ENCODE data around the gene TRMT61A.

Gene TRMT61A

DNA sequence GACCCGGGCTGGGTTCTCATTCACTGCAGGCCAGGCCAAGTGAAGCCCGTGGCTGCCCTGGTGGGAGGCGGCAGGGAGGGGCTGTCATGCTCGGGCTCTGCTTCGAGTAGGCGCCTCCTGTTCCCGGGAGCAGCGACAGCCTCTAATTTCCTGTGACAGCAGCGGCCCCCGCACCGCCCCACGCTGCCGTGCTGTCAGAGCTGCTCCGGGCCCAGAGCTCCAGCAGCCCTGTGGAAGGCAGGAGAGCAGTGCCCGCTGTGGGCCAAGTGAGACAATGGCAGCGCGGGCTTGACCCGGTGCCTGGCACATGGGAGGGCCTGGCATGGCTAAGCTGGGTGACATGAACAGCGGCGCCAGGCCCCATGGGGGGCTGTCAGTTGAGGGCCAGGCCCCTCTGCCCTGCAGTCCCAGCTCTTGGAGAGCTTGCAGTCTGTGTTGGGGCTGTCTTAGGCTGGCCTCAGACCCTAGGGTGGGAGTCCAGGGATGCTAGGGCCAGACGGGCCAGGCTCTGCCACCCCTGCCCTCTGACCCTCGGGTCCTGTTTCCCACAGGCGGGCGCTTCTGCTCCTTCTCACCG is 5.1 kb downstream of the TRMT61A start:
- no peak for DNase-seq (ENCODE audit: low spot score)
- TF ChIP-seq, protein P1, sequence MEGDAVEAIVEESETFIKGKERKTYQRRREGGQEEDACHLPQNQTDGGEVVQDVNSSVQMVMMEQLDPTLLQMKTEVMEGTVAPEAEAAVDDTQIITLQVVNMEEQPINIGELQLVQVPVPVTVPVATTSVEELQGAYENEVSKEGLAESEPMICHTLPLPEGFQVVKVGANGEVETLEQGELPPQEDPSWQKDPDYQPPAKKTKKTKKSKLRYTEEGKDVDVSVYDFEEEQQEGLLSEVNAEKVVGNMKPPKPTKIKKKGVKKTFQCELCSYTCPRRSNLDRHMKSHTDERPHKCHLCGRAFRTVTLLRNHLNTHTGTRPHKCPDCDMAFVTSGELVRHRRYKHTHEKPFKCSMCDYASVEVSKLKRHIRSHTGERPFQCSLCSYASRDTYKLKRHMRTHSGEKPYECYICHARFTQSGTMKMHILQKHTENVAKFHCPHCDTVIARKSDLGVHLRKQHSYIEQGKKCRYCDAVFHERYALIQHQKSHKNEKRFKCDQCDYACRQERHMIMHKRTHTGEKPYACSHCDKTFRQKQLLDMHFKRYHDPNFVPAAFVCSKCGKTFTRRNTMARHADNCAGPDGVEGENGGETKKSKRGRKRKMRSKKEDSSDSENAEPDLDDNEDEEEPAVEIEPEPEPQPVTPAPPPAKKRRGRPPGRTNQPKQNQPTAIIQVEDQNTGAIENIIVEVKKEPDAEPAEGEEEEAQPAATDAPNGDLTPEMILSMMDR (IDR thresholded peaks at IDR 0.05; ENCODE audit: extremely low read depth, missing control alignments) = no peak

DNA sequence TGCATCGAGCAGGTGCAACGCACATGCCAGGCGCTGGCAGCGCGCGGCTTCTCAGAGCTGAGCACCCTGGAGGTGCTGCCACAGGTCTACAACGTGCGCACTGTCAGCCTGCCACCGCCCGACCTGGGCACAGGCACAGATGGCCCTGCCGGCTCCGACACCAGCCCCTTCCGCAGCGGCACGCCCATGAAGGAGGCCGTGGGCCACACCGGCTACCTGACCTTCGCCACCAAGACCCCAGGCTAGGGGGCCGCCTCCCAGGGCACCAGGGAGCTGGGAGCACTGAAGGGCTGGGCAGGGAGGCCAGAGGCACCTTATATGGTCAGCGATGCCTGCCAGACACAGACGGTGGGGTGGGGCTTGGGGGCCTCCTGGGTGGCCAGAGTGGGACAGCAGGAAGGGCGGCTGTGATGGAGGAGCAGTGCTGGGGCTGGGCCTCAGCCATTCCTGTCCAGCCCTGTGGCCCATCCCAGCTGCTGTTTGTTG is 5.6 kb downstream of the TRMT61A start:
- TF ChIP-seq, protein P1 (IDR thresholded peaks at IDR 0.05; ENCODE audit: extremely low read depth, missing control alignments) = no peak
- DNase-seq (ENCODE audit: low spot score) = no peak

DNA sequence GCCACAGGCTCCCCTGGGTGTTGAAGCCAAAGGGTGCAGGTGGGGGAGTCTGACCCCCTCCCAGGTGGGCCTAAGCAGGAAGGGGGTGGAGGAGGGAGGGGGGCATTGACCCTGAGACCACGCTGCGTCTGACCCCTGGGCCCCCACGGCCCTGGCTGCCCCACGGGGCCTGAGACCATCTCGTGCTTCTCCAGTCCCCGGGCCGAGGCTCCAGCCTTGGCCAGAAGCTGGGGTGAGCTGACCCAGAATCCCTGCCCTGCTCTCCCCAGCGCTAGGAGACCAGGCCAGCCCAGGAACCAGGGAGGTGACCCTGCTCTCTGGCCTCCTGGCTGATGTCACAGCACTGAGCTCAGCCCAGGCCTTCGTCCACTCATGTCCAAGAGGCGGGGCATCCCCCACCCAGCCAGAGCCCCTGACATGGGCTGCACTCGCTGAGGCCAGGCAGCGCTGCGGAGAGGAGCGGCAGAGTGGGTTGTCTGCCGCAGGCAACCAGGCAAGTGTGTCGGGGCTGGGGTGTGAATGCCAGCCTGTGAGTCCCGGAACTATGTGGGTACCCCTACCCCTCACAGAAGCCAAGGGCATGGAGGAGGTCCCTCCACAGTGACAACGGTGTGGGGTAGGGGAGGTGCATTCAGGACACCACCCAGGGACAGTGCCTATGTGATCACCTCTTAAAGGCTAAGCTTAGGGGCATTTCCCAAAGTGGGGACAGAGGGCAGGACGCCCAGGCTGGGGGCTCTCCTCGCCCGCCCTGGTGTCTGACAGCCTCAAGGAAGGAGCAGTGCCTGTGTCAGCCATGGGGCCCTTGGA is 6.3 kb downstream of the TRMT61A start:
- DNase-seq (ENCODE audit: low spot score) = no peak
- TF ChIP-seq, protein P1 (IDR thresholded peaks at IDR 0.05; ENCODE audit: extremely low read depth, missing control alignments) = no peak

DNA sequence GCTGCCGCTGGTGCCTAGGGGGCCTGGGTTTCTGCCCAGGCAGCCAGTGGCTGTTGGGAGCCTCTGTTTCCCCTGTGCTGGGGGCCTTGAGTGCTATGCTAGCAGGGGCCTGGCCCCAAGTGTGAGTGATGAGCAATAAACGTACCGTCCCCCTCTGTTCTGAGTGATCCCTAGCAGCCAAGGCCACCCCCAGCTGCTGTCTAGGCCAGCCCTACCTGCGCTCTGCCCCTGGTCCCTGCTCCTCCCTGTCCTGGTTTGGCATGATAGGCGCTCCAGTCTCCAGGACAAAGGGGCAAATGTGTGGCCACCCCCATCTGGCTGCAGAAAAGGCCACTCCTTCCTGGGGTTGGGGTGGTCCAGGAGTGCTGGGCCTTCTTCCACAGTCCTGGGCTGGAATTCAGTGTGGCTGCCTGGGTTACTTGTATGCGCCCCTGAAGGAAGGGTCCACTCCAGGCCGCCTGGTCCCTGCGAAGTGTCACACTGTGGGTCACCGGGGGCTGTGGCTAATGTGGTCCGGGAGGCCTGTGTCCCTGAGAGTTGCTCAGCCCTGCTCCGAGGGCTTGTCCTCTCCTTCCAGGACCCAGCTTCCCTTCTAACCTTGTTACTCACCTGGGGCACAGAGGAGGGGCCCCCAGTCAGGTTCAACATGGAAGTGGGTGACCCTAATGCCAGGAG is 7.0 kb downstream of the TRMT61A start:
- DNase-seq (ENCODE audit: low spot score) = no peak
- TF ChIP-seq, protein P1 (IDR thresholded peaks at IDR 0.05; ENCODE audit: extremely low read depth, missing control alignments) = no peak

DNA sequence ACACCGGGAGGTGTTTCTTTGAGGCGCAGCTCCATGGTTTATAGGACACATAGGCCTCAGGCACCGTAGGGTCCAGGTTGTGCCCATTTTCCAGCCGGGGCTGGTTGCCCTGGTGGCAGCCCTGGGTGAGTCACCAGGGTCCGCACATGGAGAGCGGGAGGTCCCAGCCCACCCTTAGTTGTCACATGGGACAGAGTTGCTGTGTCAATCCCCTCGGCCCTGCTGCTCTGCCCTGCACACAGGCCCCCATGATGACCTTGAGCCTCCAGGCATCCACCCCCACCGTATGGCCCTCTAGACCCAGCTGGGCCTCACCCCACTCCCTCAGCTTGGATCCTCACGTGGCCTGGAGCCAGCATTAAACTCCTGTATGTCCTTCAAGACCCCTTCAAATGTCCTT is 7.7 kb downstream of the TRMT61A start:
- no peak for DNase-seq (ENCODE audit: low spot score)
- TF ChIP-seq, protein P1 (IDR thresholded peaks at IDR 0.05; ENCODE audit: extremely low read depth, missing control alignments) = no peak

DNA sequence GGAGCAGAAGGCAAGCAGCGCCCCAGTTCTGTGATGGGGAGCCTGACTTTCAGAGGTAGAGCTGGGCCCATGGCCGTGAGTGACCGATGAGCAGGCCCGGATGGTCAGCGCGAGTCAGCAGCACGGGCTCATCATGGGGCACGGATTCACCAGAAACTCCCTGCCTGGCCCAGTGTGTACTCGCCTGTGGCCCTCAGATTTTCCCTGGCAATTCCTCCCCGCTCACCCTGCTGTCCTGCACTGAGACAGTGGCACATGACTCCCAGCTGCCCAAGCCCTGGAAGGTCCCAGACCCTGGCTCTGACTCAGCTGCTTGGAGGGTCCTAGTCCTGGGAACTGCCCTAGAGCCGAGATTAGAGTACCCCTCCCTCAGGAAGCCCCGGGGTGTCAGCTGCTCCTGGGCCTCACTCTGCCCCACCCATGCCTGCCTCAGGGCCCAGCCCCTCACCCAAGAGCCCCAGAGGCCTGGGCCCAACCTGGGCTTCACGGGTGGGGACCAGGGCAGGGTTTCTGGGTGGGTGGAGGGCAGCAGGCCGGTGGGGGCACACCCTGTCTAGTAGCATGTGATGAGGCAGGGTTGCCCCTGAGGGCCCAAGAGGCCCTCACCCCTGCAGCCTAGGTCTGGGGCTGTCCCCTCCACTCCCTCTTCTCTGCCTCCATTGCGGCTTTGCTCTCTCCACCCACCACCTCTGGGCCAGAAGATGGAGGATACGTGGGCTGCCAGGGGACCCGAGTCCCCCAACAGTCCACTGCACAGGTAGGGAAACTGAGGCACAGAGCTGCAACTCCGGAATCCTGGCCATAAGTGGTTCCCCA is 8.4 kb downstream of the TRMT61A start:
- DNase-seq (ENCODE audit: low spot score) = no peak

More for the DNA sequence above, 8.4 kb downstream of the TRMT61A start:
- TF ChIP-seq, protein P1 (IDR thresholded peaks at IDR 0.05; ENCODE audit: extremely low read depth, missing control alignments) = no peak
